GM19193 (cell line): Measurements from ENCODE around the gene SPOUT1.

Source experiments
- POLR2A ChIP-seq: IDR thresholded peaks from 4 replicates; pipeline ENCODE4 v1.6.1; 2011; ENCODE audit not compliant: insufficient read depth, insufficient read length; ENCODE audit errors: extremely low read depth

Gene SPOUT1

DNA sequence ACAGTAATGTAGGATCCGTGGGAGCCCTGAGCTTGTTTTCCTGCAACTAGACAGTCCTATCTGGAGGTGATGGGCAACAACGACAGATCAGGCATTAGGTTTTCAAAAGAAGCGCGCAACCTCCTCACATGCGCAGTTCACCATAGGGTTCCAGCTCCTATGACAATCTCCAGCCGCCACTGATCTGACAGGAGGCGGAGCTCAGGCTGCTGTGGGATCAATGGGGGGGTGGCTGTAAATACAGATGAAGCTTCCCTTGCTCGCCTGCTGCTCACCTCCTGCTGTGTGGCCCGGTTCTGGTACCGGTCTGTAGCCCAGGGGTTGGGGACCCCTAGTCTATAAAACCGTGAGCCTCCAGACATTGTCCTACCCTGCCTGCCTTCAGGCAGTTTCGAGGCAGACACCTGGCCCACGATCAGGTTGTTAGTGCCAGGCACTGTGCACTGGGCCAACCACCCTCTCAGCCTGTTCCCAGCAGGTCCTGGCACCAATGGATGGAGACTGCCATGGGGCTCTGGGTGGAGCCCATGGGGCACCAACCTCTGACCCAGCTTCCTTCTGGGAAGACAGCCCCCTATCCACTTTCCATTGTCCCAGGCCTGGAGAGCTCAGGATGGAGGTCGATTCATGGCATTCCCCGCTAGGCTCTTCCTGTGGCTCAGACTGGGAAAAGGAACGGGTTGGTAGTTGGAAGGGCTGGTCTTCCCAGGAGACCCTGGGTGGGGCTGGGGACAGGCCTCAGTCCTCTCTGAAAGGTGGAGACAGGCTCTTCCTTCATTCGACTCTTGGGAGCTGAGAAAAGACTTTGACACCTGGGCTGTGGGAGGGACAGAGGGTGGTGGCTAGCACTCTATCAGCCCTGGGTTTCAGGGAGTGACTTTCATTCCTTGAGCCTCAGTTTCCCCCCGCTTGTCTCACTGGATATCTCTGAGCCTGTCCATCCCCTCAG is 9.6 kb downstream of the SPOUT1 start:
- no peak for TF ChIP-seq POLR2A

DNA sequence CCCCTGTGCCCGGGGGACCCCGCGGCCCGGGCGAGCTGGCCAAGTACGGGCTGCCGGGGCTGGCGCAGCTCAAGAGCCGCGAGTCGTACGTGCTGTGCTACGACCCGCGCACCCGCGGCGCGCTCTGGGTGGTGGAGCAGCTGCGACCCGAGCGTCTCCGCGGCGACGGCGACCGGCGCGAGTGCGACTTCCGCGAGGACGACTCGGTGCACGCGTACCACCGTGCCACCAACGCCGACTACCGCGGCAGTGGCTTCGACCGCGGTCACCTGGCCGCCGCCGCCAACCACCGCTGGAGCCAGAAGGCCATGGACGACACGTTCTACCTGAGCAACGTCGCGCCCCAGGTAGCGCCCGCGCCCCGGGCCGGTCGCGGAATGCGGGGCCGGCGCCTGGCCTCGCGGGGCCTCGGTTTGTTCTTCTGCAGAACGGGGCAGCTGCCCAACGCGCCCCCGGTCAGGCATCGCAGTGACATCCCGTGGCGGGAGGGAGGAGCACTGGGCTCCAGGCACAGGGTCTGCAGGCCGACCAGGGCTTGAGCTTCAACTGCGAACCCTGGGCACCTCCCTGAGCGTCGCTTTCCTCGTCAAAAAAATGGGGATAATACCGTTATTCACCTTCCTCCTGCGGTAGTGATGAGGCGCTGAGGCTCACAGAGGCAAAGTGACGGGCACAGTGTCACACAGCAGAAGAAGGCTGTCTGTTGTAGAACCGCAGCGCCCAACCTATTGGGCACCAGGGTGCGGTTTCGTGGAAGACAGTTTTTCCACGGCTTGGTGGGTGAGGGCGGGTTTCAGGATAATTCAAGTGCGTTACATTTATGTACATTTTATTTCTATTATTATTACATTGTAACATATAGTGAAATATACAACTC is 10.5 kb downstream of the SPOUT1 start:
- no peak for TF ChIP-seq POLR2A

DNA sequence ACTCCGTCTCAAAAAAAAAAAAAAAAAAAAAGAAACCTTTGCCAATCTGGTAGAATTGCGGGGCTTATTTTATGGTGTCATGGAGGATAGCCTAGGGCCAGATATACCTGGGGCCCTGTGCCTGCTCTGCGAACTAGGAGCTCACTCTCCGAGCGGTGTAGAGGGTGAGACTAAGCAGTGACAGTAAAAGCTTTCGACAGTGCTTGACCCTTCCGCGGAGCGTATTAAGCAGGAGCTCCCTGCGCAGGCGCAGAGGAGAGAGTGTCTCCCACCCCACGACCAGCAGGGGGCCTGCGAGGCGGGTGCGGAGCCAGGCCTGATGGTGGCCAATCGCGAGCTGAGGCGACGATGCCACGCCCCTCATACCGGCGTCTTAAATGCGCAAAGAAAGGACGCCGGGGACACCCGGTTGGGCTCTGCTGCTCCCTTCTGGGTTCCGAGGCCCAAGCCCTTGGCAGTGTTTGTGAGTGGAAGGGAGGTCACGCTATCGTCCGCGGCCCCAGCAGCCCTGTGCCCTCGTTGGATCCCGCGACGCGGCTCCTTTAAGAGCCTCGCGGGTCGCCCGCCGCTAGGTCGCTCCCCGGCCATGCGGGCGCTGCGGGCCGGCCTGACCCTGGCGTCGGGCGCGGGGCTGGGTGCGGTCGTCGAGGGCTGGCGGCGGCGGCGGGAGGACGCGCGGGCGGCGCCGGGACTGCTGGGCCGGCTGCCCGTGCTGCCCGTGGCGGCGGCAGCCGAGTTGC is 11.3 kb downstream of the SPOUT1 start, which contains the start of gene ENDOG:
TSS of gene ENDOG (plus strand) at position 402 of the 740 bp plus-strand sequence. CDS start at position 587, 185 bp downstream.
- TF ChIP-seq POLR2A = peak; percentile 84

DNA sequence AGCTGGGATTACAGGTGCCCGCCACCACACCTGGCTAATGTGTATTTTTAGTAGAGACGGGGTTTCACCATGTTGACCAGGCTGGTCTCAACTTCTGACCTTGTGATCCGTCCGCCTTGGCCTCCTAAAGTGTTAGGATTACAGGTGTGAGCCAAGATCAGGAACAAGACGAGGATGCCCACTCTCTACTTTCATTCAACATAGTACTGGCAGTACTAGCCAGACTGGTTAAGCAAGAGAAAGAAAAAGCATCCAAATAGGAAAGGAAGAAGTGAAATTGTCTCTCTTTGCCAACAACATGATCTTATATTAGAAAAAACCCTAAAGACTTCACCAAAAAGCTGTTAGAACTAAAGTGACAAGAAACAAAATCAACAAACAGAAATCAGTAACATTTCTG is 18.7 kb downstream of the SPOUT1 start:
- TF ChIP-seq POLR2A = no peak

DNA sequence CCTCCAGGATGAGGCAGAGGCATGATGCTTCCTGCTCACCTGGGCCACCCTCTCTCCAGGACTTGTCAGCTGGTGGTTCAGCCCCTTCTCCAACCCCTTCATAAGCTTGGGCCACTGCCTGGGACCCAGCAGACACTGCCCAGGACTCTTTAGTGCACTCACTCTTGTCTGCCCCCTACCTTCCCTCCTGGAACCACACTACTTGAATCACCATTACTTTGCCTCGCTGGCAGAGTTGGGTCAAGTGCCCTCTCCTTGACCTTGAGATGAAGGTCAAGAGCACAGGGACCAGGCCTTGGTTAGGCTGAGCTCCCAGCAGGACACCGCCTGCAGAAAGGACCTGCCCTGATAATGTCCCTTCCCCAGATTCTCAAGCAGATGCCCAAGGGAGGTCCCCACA is 19.8 kb downstream of the SPOUT1 start:
- no peak for TF ChIP-seq POLR2A

DNA sequence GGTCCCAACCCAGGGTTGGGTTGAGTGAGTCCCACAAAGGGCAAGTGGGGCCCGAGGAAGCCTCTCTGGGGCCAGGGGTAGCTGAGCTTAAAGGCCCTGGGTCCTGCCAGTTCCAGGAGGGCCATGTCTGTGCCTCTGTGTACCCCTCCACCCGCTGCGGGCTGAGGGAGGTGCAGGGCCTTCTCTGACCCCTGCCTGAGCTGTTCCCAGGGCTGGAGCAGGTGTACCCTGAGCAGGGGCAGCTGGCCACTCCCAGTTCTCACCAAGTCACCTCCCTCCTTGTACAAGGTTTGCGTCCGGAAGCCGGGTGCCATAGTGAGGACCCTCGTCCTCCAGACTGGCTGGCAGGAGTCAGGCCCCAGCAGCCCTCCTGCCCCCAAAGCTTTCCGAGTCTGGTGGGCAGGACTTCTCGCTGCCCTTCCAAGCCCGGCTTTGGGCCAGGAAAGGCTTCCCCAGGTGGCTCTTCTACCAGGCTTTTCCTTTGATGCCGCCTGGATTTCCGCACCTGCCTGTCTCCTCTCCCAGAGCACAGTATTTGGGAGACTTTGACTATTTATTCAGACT is 20.5 kb downstream of the SPOUT1 start:
- TF ChIP-seq POLR2A = no peak

DNA sequence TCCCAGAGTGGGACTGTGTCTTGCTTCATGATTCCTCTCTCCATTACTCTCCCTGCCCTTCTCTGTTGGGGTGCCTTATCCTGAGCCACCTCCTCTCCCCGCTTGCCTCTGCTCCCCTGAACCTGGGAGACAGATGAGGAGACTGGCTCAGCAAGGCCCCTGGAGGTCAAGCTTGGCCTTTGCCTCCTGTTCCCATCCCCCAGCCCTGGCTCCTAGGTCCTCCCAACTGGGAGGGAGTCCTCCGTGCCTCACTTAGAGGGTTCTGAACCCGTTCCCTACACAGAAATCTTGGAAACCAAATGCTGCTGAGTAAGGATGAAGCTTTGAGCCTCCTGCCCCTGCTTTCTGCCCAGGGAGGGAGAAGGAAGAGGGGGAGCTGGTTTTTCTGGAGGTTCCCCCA is 21.1 kb downstream of the SPOUT1 start:
- no peak for TF ChIP-seq POLR2A

DNA sequence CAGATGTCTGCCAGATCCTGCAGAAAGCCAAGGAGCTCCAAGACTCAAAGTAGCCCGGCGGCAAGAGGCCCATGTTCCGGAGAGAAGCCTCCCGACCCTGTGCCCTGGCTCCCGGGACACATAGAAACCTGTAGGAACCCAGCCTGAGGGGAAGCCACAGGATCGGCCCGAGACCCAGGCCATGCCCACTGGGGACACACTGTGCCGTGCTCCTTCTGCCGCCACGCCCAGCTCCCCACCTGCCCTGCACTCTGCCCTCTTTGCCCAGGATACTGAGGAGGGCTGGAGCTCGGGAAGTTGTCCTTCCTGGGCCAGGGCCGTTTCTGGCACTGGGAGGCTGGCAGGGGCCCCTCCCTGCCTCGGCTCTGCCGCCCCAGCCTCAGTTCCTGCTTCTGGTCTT is 21.8 kb downstream of the SPOUT1 start:
- no peak for TF ChIP-seq POLR2A

DNA sequence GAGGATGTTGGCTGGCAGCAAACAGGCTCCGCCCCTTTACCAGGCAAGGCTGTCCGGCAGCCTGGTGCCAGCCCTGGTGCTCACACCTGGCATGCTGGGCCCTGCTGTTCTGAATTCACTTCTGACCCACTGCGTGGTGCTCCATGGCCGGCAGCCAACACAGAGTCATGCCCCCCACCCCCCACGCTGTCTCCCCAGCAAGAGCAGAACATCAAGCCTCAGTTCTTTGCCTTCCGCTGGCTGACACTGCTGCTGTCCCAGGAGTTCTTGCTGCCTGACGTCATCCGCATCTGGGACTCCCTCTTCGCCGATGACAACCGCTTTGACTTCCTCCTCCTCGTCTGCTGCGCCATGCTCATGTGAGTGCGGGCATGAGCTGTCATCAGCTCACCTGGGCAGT is 23.9 kb downstream of the SPOUT1 start:
- no peak for TF ChIP-seq POLR2A

DNA sequence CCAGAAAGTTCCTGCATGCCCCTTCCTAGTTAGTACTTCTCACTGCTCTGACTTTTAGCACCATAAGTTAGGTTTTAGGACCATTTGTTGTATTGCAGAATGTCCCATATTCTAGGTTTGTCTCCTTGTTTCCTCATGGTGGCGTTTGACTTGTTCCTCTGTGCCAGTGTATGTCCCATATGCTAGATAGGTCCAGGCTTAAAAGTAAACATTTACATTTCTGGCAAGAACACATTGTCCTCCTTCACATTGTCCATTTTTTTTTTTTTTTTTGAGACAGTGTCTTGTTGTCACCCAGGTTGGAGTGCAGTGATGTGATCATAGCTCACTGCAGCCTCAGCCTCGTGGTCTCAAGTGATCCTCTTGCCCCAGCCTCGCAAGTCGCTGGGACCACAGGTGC is 27.1 kb downstream of the SPOUT1 start:
- no peak for TF ChIP-seq POLR2A

DNA sequence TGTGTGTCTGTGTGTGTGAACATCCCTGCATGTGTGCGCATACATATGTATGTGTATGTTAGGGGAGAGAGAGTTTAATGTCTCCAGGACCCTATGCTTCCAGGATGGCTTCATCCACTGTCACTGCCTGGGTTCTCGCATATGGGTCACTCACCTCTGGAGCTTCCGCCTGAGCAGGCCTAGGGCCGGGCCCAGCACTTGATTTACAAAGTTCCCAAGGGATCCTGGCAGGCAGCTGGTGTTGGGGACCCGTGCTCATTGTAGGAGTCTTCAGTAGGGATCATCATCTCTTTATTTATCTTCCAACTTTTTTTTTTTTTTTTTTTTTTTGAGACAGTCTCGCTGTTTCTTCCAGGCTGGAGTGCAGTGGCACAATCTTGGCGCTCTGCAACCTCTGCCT is 29.5 kb downstream of the SPOUT1 start:
- TF ChIP-seq POLR2A = no peak

DNA sequence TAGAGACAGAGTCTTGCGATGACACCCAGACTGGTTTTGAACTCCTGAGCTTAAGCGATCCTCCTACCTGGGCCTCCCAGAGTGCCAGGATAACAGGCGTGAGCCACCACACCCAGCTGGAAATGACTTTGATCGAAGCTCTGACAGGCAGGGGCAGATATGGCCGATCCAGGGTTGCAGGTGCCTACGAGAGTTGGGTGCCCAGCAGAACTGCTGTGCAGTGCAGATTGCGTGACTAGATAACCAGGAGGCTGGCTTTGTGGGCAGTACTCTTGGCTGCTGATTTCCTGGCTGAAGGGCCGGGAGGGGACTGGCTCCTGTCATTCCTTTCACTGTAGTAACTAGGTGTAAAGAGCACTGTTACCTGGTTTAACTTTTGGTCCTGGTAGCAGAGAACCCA is 30.7 kb downstream of the SPOUT1 start:
- TF ChIP-seq POLR2A = no peak

DNA sequence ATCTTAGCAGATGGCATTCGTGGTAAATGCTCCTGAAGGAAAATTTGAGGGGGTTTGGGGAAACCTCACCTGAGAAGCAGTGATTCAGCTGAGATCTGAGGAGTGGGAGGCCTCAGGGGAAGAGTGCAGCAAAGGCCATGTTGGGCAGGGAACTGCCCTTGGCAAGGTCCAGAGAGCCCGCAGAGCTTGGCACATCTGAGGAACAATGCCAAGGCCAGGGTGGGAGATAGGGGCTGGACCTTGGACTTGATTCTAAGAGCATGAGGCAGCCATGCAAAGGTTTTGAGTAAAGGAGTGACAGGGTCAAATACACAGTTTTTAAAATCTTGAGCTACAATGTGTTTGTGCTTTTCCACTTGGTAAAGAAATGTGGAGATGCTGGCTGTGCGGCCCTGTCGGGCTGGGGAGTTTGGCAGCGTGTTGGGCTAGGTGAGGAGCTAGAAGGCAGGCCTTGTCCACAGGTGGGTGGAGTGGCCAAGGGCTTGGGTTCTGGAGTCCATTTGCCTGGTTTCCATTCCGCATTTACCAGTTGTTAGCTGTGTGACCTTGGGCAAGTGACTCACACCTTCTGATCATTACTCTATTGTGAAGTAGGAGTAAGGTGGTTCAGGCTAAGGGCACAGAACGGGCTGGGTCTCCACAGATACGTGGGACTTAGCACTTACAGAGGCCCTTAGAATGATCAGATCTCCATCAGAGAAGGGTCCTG is 36.5 kb downstream of the SPOUT1 start:
- no peak for TF ChIP-seq POLR2A

DNA sequence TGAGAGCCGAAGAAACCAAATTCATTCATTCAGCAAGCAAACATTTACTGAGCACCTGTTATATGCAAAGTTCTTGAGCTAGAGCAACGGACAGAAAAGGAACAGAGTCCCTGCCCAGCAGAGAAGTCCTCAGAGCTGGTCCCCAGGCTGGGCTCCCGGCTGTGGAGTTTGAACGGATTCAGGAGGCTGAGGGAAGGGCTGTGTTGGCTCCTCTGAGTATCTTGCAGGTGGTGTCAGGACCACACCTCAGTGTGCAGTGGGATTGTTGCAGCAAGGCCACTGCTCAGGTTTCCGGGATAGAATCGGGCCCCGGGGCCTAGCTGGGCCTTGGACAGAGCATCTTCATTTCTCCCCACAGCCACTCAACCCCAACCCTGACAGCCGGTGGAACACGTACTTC is 37.5 kb downstream of the SPOUT1 start:
- no peak for TF ChIP-seq POLR2A

DNA sequence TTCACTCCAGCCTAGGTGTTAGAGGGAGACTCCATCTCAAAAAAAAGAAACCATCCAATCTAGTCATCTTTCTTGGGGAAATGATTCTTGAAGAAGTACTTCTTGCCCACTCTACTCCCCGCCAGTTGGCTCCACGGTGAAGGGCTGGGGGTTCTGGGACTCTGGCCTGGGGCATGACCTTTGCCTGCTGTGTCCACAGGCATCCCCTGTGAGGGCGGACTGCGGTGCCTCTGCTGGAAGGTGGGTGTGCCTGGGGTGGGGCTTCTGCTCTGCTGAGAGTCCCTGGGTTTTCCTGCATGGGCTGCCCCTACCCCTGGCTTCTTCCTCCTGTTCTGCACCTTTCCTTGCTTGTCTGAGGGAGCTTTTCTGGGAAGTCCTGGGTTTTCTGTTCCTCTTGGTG is 39.1 kb downstream of the SPOUT1 start:
- TF ChIP-seq POLR2A = no peak

DNA sequence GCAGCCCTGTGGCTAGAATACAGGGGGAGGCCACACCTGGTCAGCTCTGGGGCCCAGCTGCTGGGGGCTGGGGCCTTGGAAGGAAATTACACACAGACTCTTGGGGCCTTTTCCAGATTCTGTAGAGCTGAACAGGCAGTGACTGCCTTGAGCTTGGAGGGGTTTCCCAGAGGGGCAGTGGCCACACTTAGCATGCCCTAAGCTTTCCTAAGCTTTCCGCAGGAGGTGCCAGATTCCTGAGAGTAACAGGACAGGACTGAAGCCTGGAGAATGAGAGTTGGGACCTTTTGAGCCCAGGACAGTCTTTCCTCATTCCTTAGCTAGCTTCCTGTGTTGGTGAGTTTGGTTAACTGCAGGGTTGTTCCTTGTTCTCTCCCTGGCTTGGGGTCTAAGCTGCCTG is 41.1 kb downstream of the SPOUT1 start:
- TF ChIP-seq POLR2A = no peak
